ENCODE measurements around the gene GLTPD2.

Gene GLTPD2

GRCh38 chr17:4788807-4789700 is at the start of gene GLTPD2:
Gene GLTPD2, plus strand, starts transcription at chr17:4788964. Its CDS starts 48 bp downstream, at chr17:4789012.
- no peak for DNase-seq (ENCODE audit: low read depth)

DNA sequence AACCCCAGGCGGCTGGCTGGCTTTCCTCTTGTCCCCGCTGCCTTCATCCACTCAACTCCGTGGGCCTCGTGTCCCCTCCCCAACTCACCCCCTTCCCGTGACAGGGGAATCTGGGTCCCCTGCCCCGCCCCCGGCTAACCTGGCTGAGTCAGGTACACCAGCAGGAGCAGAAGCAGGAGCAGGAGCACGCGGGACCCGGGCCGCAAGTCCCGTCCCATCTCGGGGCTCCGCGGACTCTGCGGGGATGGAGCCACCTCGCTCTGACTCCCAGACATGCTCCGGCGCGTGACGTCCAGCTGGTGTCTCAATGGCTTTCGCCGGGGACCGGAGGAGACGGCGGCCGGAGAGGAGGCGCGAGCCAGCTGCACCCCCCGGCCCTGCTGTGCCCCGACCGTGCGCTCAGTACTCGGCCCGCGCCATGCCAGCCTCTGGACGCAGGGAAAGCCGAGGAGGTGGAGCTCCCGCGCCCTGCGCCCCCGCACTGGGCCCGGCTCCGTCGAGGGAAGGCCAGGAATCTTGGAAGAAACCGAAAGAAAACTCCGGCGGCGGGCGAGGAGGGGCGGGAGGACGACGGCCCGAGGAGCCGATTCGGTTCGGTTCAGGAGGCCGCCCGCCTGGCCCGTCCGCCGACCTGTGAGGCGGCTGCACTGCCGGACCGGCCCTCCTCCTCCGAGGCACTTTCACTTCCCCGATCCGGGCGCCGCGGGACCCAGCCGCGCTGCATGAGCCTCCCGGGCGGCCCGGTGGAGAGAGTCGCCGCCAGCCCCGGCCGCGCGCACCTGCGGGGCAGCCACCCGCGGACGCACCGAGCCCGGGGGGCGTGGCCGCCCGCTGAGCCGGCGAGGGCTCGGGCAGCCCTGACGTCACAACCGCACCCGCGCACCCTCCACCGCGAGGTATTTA is 49.4 kb upstream of the GLTPD2 start, which contains the start of the genes CXCL16 and ZMYND15:
Gene CXCL16 (minus strand): TSS at position 807 of the 903 bp plus-strand sequence. CDS start 589 bp downstream, at position 218.
Gene ZMYND15 (plus strand): TSS at position 712 of the 903 bp plus-strand sequence. CDS start 716 bp downstream, outside the sequence.
- DNase-seq (ENCODE audit: low read depth) = peak; percentile 17

- no peak for DNase-seq (ENCODE audit: low read depth)
Observed at GRCh38 chr17:4740025-4740351, 48.8 kb upstream of the GLTPD2 start.

- no peak for DNase-seq (ENCODE audit: low read depth)
Observed at GRCh38 chr17:4740584-4740983, 48.2 kb upstream of the GLTPD2 start.

- no peak for DNase-seq (ENCODE audit: low read depth)
Observed at GRCh38 chr17:4741544-4741943, 47.2 kb upstream of the GLTPD2 start.

DNA sequence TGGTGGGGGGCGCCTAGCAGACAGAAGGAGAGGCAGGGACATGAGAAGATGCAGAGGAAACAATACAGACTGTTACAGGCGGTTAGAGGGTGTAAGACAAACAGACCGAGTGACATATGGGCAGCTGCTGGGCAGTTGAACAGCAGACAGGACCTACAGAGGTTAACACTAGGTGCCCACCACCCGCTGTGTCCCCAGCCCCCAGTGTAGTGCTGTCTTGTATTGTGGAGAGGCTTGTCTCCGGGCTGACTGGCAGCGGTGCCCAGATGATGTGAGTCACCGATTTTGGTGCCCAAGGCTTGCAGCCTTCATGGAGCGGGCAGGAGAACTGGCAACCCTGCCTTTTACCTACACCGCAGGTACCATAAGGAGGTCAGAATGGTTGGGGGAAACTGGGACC is 46.6 kb upstream of the GLTPD2 start:
- DNase-seq (ENCODE audit: low read depth) = no peak

DNA sequence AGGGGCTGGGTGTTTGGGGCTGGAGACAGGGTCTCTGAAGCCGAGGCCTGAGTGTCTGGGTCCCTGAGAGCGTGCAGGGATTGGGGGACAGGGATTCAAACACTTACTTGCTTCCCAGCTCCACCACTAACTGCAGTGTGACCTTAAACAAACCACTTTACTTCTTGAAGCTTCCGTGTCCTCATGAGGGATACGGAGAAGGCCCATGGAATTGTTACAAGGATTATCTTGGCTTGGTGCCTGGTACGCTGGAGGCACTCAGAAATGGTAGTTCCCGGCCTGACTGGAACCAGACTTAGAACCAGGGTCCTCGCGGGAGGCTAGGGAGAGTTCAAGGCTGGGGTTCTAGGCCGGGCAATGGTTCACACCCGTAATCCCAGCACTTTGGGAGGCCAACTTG is 46.1 kb upstream of the GLTPD2 start:
- DNase-seq (ENCODE audit: low read depth) = no peak

DNA sequence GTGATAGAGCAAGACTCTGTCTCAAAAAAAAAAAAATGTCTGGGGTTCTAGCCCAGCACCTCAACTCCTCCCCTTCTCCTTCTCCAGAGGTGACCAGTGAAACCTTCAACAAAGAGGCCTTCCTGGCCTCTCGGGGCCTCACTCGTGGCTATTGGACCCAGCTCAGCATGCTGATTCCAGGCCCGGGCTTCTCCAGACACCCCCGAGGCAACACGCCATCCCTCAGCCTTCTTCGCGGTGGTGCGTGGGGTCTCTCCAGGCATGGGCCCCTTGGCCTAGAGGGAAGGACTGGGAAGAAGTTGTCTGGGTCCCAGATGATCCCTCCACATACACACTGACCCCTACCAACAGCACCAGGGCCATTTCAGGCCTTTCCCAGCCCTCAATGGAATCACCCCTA is 45.5 kb upstream of the GLTPD2 start:
- no peak for DNase-seq (ENCODE audit: low read depth)

- DNase-seq (ENCODE audit: low read depth) = no peak
Observed at GRCh38 chr17:4743898-4744297, 44.9 kb upstream of the GLTPD2 start.

DNA sequence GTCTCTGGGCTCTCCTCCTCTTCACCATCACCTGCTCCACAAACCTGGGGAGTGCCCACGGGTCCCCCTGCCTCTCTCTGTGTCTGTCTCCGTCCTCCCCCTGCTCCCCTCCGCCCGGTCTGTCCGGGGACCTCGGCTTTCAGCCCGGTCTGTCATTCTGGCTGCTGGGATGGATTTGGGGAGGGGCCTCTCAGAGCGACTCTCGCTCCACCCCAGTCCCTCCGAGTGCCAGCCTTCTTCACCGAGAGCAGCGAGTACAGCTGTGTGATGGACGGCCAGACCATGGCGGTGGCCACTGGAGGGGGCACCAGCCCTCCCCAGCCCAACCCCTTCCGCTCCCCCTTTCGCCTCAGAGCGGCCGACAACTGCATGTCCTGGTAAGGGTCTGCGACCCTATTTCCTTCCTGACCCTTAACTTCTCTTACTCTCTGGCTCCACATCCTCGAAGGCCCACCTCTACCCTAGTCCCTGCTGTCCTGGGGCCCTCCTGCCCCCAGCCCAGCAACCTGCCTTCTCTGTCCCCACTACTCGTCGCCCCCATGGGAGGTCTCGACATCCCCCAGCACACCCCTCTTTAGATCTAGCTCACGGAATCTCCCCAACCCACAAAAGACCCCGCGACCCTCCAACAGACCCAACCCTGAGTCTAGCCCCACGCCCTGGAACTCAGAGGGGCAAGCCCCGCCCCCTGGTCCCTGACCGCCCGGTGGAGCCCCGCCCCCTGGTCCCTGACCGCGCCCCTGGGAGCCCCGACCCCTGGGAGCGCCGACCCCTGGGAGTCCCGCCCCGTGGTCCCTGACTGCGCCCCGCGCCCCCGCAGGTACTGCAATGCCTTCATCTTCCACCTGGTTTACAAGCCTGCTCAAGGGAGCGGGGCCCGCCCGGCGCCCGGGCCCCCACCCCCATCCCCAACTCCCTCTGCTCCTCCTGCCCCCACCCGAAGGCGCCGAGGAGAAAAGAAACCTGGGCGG is 43.5 kb upstream of the GLTPD2 start:
- no peak for DNase-seq (ENCODE audit: low read depth)

DNA sequence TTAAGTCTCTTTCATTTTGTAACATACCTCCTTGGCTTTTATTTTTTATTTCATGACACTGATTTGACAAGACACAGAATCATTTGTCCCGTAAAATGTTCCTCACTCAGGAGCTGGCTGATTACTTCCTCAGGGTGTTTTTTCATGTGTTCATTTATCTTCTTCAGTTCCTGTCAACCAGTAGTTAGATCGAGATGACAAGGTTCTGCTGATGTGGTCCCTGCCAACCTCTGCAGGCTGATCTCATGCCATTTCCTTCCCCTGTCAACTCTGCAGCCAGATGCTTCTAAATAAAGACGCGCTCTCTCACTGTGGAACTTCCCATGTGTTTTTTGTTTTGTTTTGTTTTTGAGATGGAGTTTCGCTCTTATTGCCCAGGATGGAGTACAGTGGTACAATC is 40.9 kb upstream of the GLTPD2 start:
- no peak for DNase-seq (ENCODE audit: low read depth)

- DNase-seq (ENCODE audit: low read depth) = no peak
Observed at GRCh38 chr17:4748686-4749085, 40.1 kb upstream of the GLTPD2 start.

GRCh38 chr17:4750606-4751005 is 38.2 kb upstream of the GLTPD2 start:
- DNase-seq (ENCODE audit: low read depth) = no peak

DNA sequence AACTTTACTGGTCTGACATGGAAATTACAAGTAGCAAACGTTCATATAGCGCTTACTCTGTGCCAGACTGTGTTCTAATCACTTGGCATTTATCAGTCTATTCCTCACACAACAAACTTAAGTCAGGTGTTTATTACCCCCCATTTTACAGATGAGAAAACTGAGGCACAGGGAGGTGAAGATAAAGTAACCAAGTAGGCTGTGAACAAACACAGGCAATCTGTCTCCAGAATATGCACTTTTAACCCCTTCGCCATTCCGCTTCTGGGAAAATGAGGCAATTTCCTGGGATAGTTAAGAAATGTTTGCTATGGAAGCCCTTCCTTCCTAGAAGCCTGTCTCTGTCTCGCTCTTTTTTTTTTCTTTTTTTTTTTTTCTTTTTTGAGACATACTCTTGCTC is 36.8 kb upstream of the GLTPD2 start:
- no peak for DNase-seq (ENCODE audit: low read depth)

GRCh38 chr17:4753392-4753791 is 35.4 kb upstream of the GLTPD2 start:
- no peak for DNase-seq (ENCODE audit: low read depth)

GRCh38 chr17:4759776-4760236 is 29.0 kb upstream of the GLTPD2 start:
- DNase-seq (ENCODE audit: low read depth) = no peak

- DNase-seq (ENCODE audit: low read depth) = no peak
Observed at GRCh38 chr17:4764595-4764994, 24.2 kb upstream of the GLTPD2 start.

DNA sequence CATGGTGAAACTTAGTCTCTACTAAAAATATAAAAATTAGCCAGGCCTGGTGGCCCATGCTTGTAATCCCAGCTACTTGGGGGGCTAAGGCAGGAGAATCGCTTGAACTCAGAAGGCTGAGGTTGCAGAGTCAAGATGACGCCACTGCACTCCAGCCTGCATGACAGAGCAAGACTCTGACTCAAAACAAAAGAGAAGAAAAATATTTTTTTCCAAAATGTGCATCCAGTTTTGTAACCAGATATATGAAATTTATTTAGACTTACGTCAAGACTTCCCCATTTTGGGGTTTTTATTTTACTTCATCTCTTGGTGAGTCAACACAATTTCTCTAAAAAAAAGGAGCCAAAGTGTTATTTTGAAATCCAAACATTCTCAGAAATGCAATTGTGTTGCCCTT is 22.6 kb upstream of the GLTPD2 start:
- DNase-seq (ENCODE audit: low read depth) = no peak

- no peak for DNase-seq (ENCODE audit: low read depth)
Observed at GRCh38 chr17:4766723-4767122, 22.0 kb upstream of the GLTPD2 start.

DNA sequence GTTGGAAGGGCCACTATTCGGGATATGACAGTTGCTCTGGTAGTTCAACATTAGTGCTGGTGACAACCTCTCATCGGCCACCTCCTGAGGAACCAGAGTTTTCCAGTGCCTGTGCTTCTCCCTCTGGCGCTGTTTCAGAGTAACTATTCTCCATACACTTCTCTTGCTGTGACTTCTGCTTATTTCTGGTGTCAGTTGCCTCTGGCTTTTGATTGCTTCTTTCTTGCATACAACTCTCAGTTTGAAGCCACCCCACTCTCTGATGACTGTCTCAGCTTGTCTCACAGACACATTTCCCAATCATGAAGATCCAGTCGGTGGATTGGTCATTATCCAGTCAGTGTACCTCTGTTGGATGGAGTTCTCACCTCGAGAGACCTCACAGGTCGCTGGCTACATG is 20.5 kb upstream of the GLTPD2 start:
- no peak for DNase-seq (ENCODE audit: low read depth)

GRCh38 chr17:4769628-4770027 is 19.1 kb upstream of the GLTPD2 start:
- no peak for DNase-seq (ENCODE audit: low read depth)
